ENCODE data around the gene FBXO17. TPM values are rescaled to one million over a fixed set of nuclear protein-coding genes. Genes with fewer than 3 reads are reported as not detected.
A peak's percentile ranks its signal among the peaks of the same experiment; 100 is the strongest.

Gene FBXO17, protein sequence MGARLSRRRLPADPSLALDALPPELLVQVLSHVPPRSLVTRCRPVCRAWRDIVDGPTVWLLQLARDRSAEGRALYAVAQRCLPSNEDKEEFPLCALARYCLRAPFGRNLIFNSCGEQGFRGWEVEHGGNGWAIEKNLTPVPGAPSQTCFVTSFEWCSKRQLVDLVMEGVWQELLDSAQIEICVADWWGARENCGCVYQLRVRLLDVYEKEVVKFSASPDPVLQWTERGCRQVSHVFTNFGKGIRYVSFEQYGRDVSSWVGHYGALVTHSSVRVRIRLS
- total RNA-seq (2022) (20.1 and 24.2 TPM in 2 replicates), Bru-seq, nascent RNA (percentile 61 among the genes with signal in this experiment), BruChase-seq, experiment 1, labeled RNA remaining after a 6-hour chase (percentile 77 among the genes with signal in this experiment), BruChase-seq, experiment 2, labeled RNA remaining after a 2-hour chase (percentile 85 among the genes with signal in this experiment)
- long read RNA-seq, transcript FBXO17-201 (6 exons, 2,386 nt): major isoform, 7 of 14 reads
- long read RNA-seq, partial matches to known transcripts: 0 of 14 reads
- long read RNA-seq, other reads (novel, unspliced or antisense): 4 of 14 reads

DNA sequence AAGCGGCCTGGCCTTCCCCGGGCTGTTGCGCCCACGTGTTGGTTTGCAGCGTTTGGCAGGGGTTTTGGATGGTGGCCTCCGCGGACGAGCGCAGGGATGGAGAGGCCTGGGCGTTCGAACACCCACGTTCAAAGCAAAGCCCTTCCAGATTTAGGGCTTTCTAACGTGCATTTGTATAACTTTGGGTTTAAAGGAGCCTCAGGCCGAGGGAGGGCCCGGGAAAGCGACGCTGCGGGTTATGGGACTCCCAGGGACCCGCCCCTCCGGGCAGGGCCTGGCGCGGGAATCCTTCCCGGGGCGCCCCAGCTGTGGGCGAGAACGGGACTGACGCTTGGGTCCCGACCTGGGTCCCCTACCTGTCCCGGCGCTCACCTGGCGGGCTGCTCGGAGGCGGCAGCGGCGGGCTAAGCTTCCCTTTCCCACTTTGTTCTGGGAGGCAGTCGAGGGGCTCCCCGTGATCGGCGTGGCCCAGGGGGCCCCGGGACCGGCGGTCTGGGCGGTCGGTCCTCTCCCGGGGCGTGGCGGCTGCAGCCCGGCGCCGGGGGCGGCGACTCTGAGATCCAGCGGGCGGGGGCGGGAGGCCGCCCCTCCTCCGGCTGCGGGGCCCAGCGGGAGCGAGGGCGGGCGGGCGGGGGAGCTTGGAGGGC lies at the start of gene FBXO17:
TSS of gene FBXO17 (minus strand) at position 529 of the 647 bp plus-strand sequence. CDS start 25,423 bp downstream, outside the sequence.
- intact Hi-C loops (cut with micrococcal nuclease; ENCODE audit: unreplicated experiment): no loop called here
- no peaks in the 10 kb centered on the region for H3K27me3 Mint-ChIP-seq (ENCODE audit: unreplicated experiment)
- peak within 1 kb of the TSS; percentile 76 for H3K4me3 Mint-ChIP-seq (ENCODE audit: low read depth, unreplicated experiment)
- H3K4me1 Mint-ChIP-seq (ENCODE audit: low read depth, unreplicated experiment): peaks cover 41% of the 10 kb centered on the region
- peak; percentile 71 for DNase-seq
- peak within 1 kb of the TSS; percentile 88 for H3K27ac Mint-ChIP-seq (ENCODE audit: unreplicated experiment)
- no peaks in the 10 kb centered on the region for H3K9me3 Mint-ChIP-seq (ENCODE audit: low read depth, unreplicated experiment)
- TSS peak; percentile 67 for BruUV-seq (replicated peaks)
- peaks cover 34% of the 10 kb centered on the region for H3K36me3 Mint-ChIP-seq (ENCODE audit: insufficient read depth, unreplicated experiment)
- CTCF ChIA-PET: interaction anchor here (0.6 to 2.2 kb wide), 7 partner anchors 13 to 168 kb away, joined by 3 to 10 read pairs (median 5); no protein-coding TSS in a partner anchor
- TF ChIP-seq, protein P1, sequence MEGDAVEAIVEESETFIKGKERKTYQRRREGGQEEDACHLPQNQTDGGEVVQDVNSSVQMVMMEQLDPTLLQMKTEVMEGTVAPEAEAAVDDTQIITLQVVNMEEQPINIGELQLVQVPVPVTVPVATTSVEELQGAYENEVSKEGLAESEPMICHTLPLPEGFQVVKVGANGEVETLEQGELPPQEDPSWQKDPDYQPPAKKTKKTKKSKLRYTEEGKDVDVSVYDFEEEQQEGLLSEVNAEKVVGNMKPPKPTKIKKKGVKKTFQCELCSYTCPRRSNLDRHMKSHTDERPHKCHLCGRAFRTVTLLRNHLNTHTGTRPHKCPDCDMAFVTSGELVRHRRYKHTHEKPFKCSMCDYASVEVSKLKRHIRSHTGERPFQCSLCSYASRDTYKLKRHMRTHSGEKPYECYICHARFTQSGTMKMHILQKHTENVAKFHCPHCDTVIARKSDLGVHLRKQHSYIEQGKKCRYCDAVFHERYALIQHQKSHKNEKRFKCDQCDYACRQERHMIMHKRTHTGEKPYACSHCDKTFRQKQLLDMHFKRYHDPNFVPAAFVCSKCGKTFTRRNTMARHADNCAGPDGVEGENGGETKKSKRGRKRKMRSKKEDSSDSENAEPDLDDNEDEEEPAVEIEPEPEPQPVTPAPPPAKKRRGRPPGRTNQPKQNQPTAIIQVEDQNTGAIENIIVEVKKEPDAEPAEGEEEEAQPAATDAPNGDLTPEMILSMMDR (IDR thresholded peaks at IDR 0.05; ENCODE audit: unreplicated experiment): no peak

DNA sequence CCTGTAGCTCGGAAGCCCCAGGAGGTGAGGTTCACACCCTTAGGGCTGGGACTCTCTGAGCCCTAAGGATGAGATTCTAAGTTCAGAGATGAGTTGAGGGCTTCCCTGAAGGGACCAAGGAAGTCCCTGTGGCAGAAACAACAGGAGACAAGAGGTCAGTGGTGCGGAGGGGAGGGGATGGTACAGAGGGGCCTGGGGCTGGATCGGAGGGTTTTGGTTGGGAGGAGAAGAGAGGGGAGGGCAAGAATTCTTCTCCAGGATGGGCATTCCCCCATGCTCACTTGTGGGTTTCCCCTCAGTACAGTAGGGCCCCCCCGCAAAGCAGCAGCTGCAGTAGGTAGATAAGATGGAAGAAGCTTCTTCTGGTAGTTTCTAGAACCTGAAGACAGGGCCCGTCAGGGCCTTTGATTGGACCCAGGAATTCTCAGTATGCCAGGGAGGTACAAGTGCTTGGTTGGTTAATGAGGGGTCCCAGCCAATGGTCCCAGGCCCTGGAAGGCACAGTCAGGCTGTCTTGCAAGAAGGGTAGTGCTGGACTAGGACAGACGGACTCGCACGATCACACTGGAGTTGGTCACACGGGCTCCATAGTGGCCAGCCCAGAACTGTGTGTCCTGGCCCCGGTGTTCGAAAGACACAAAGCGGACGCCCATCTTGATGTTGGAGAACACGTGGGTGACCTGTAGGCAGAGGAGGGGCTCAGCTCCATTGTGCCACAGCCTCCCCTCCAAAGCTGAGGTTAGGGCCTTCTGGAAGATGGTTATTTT lies 49.5 kb upstream of the FBXO17 start:
- intact Hi-C loops (cut with micrococcal nuclease; ENCODE audit: unreplicated experiment): no loop called here
- no peak overlapping the region for H3K4me3 Mint-ChIP-seq (ENCODE audit: low read depth, unreplicated experiment)
- TF ChIP-seq, protein P1 (IDR thresholded peaks at IDR 0.05; ENCODE audit: unreplicated experiment): no peak
- H3K36me3 Mint-ChIP-seq (ENCODE audit: insufficient read depth, unreplicated experiment): peaks cover 10% of the 10 kb centered on the region
- CTCF ChIA-PET: interaction anchor here (0.9 kb wide), 1 partner anchor 62 kb away, joined by 3 read pairs; no protein-coding TSS in a partner anchor
- H3K4me1 Mint-ChIP-seq (ENCODE audit: low read depth, unreplicated experiment): no peaks in the 10 kb centered on the region
- H3K27ac Mint-ChIP-seq (ENCODE audit: unreplicated experiment): no peak overlapping the region
- H3K9me3 Mint-ChIP-seq (ENCODE audit: low read depth, unreplicated experiment): peaks cover 3% of the 10 kb centered on the region
- no TSS peak for BruUV-seq (replicated peaks)
- no peak for DNase-seq
- H3K27me3 Mint-ChIP-seq (ENCODE audit: unreplicated experiment): no peaks in the 10 kb centered on the region

DNA sequence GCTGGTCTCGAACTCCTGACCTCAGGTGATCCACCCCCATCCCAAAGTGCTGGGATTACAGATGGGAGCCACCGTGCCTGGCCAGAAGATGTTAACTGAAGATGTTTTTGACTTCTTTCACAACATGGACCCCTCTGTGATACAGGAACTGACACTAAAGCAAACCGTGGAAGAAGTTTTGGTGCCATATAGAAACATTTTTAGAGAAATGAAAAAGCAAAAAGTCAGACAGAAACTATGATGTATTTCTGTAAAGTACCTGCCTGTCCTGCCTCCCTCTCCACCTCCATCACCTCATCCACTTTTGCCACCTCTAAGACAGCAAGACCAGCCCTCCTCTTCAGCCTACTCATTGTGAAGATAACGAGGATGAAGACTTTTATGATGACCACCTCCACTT lies 45.5 kb upstream of the FBXO17 start:
- DNase-seq: no peak
- TF ChIP-seq, protein P1 (IDR thresholded peaks at IDR 0.05; ENCODE audit: unreplicated experiment): no peak
- Mint-ChIP-seq H3K36me3 (ENCODE audit: insufficient read depth, unreplicated experiment) (no peaks in the 10 kb centered on the region), H3K9me3 (ENCODE audit: low read depth, unreplicated experiment) (no peaks in the 10 kb centered on the region), H3K4me1 (ENCODE audit: low read depth, unreplicated experiment) (no peaks in the 10 kb centered on the region), H3K27ac (ENCODE audit: unreplicated experiment) (no peak overlapping the region), H3K27me3 (ENCODE audit: unreplicated experiment) (no peaks in the 10 kb centered on the region), H3K4me3 (ENCODE audit: low read depth, unreplicated experiment) (no peak overlapping the region)
- intact Hi-C loops (cut with micrococcal nuclease; ENCODE audit: unreplicated experiment): no loop called here
- no TSS peak for BruUV-seq (replicated peaks)
- CTCF ChIA-PET: no interaction called here

DNA sequence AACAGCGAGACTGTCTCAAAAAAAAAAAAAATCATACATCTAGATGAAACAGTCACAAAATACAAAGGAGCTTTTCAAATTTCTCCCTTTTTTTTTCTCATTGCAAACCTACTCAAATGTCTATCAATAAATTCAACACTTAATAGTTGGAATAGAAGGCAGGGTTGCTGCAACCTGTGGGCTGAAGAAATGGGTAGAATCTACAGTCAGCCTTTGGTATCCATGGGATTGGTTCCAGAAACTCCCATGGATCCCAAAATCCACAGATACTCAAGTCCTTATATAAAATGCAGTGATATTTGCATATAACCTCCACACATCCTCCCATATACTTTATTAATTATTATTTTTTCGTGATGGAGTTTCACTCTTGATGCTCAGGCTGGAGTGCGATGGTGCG lies 42.1 kb upstream of the FBXO17 start:
- Mint-ChIP-seq H3K9me3 (ENCODE audit: low read depth, unreplicated experiment) (no peaks in the 10 kb centered on the region), H3K36me3 (ENCODE audit: insufficient read depth, unreplicated experiment) (peaks cover 7% of the 10 kb centered on the region), H3K27me3 (ENCODE audit: unreplicated experiment) (no peaks in the 10 kb centered on the region), H3K27ac (ENCODE audit: unreplicated experiment) (no peak overlapping the region), H3K4me3 (ENCODE audit: low read depth, unreplicated experiment) (no peak overlapping the region), H3K4me1 (ENCODE audit: low read depth, unreplicated experiment) (no peaks in the 10 kb centered on the region)
- no peak for DNase-seq
- BruUV-seq (replicated peaks): no TSS peak
- CTCF ChIA-PET: no interaction called here
- intact Hi-C loops (cut with micrococcal nuclease; ENCODE audit: unreplicated experiment): no loop called here
- TF ChIP-seq, protein P1 (IDR thresholded peaks at IDR 0.05; ENCODE audit: unreplicated experiment): no peak
